SU-DHL-6 (cell line): ENCODE measurements around the gene SSRP1.

Experiments used
- CTCF ChIP-seq: fragments of 200-600 bp; sonication (generic); IDR thresholded peaks from one replicate; pipeline ENCODE4 v1.5.1; 2017; ENCODE audit warnings: antibody characterized with exemption, mild to moderate bottlenecking, low read length, moderate library complexity; ENCODE audit not compliant: insufficient read depth, poor library complexity, severe bottlenecking
- EZH2phosphoT487 ChIP-seq: fragments of 200-600 bp; sonication (generic), shearing (Covaris generic); conservative IDR thresholded peaks from 2 replicates; pipeline ENCODE4 v1.6.1; 2018; ENCODE audit warnings: mild to moderate bottlenecking, antibody characterized with exemption, low read length, moderate library complexity, mixed read lengths

GRCh38 chr11:57321388-57322255 is 14.1 kb downstream of the SSRP1 start:
- TF ChIP-seq CTCF (no peak), EZH2phosphoT487 (no peak)
